NCI-H2196 (cell line): ENCODE results near the gene ADAMTS14.

Experiments
- DNase-seq: peaks from one replicate; lab custom pipeline; 2025; ENCODE audit not compliant: unreplicated experiment; lab: John Stamatoyannopoulos, UW

Gene ADAMTS14

GRCh38 chr10:70691611-70692010 is 19.3 kb downstream of the ADAMTS14 start:
- no peak for DNase-seq

GRCh38 chr10:70692043-70692603 is 19.8 kb downstream of the ADAMTS14 start:
- DNase-seq, result no peak

GRCh38 chr10:70693619-70694335 is 21.5 kb downstream of the ADAMTS14 start:
- DNase-seq, result no peak

GRCh38 chr10:70694418-70695141 is 22.3 kb downstream of the ADAMTS14 start:
- DNase-seq, result no peak

GRCh38 chr10:70695241-70696030 is 23.1 kb downstream of the ADAMTS14 start:
- DNase-seq, result no peak

- DNase-seq, result no peak
Observed at GRCh38 chr10:70698211-70698610, 25.9 kb downstream of the ADAMTS14 start.

GRCh38 chr10:70699063-70699658 is 26.9 kb downstream of the ADAMTS14 start:
- no peak for DNase-seq

- no peak for DNase-seq
Observed at GRCh38 chr10:70699659-70700174, 27.4 kb downstream of the ADAMTS14 start.

- DNase-seq, result no peak
Observed at GRCh38 chr10:70702190-70702763, 30.0 kb downstream of the ADAMTS14 start.

- no peak for DNase-seq
Observed at GRCh38 chr10:70704211-70704610, 31.9 kb downstream of the ADAMTS14 start.

- no peak for DNase-seq
Observed at GRCh38 chr10:70705121-70705861, 33.0 kb downstream of the ADAMTS14 start.

- DNase-seq, result no peak
Observed at GRCh38 chr10:70711177-70711576, 38.9 kb downstream of the ADAMTS14 start.

GRCh38 chr10:70711911-70712310 is 39.6 kb downstream of the ADAMTS14 start:
- DNase-seq, result no peak

GRCh38 chr10:70714245-70714644 is 41.9 kb downstream of the ADAMTS14 start:
- no peak for DNase-seq

GRCh38 chr10:70714951-70715350 is 42.6 kb downstream of the ADAMTS14 start:
- DNase-seq, result no peak

- DNase-seq, result no peak
Observed at GRCh38 chr10:70715853-70716795, 43.8 kb downstream of the ADAMTS14 start.

GRCh38 chr10:70722820-70723424 is 50.6 kb downstream of the ADAMTS14 start:
- DNase-seq, result no peak

- DNase-seq, result no peak
Observed at GRCh38 chr10:70723771-70724170, 51.5 kb downstream of the ADAMTS14 start.
